K562 (cell line): ENCODE measurements around the gene ATAD3B. TPM values are rescaled to one million over a fixed set of nuclear protein-coding genes. Genes with fewer than 3 reads are reported as not detected.
A peak's percentile ranks its signal among the peaks of the same experiment; 100 is the strongest.

Experiments
- CBX1 ChIP-seq: sonication (generic); IDR thresholded peaks from 2 replicates; pipeline ENCODE4 v1.6.1; 2016; ENCODE audit warnings: antibody characterized with exemption, low read depth, mild to moderate bottlenecking
- E2F1 ChIP-seq: sonication (generic); formaldehyde crosslinking; IDR thresholded peaks from 2 replicates; pipeline ENCODE4 v1.8.1; 2023; ENCODE audit warnings: mild to moderate bottlenecking, missing genetic modification reagents, moderate library complexity
- E2F6 ChIP-seq, 2 experiments: IDR thresholded peaks; 2 replicates each; pipeline ENCODE4 v1.6.1; 2011; ENCODE audit warnings: borderline replicate concordance in 1 of 2, control low read depth in 1 of 2, low read depth in 1 of 2, low read length in 1 of 2, mild to moderate bottlenecking in 1 of 2, mixed read lengths in 1 of 2, moderate library complexity in 1 of 2; ENCODE audit not compliant: insufficient read depth in 1 of 2, insufficient read length in 1 of 2, poor library complexity in 1 of 2, severe bottlenecking in 1 of 2; ENCODE audit errors: extremely low read depth in 1 of 2
- HDAC2 ChIP-seq: fragments of 450-650 bp; IDR thresholded peaks from 2 replicates; pipeline ENCODE4 v1.6.1; 2016; ENCODE audit warnings: mild to moderate bottlenecking
- MAZ ChIP-seq, 2 experiments: fragments of 450-650 bp in 1 of 2; sonication (generic) in 1 of 2; formaldehyde crosslinking; IDR thresholded peaks in 1 of 2; conservative IDR thresholded peaks in 1 of 2; 2 replicates each; pipeline versions ENCODE4 v1.4.0 to v1.5.0; 2020; ENCODE audit warnings: mild to moderate bottlenecking in 1 of 2, missing genetic modification reagents in 1 of 2
- POLR2G ChIP-seq: fragments of 200-400 bp; formaldehyde crosslinking; IDR thresholded peaks from 2 replicates; pipeline ENCODE4 v1.6.1; 2017; ENCODE audit warnings: low read depth, mild to moderate bottlenecking, antibody characterized with exemption, low read length, moderate library complexity
- POLR2H ChIP-seq: IDR thresholded peaks from 2 replicates; pipeline ENCODE4 v1.6.1; 2016; ENCODE audit warnings: missing genetic modification characterization, low read depth, mild to moderate bottlenecking, control low read depth, missing compliant biosample characterization, moderate library complexity
- PURB ChIP-seq: sonication (generic); formaldehyde crosslinking; IDR thresholded peaks from 2 replicates; pipeline ENCODE4 v1.9.0; 2021; ENCODE audit warnings: low read depth, mild to moderate bottlenecking, missing genetic modification reagents
- SAFB ChIP-seq: fragments of 200-400 bp; formaldehyde crosslinking; IDR thresholded peaks from 2 replicates; pipeline ENCODE4 v1.6.1; 2017; ENCODE audit warnings: low read depth, low read length, borderline replicate concordance
- ZBTB7A ChIP-seq: IDR thresholded peaks from 2 replicates; pipeline ENCODE4 v1.6.1; 2011; ENCODE audit warnings: low read depth, mild to moderate bottlenecking, low read length, moderate library complexity, borderline replicate concordance; ENCODE audit not compliant: control insufficient read depth
- ZNF263 ChIP-seq: sonication (generic); formaldehyde crosslinking; IDR thresholded peaks from 2 replicates; pipeline ENCODE4 v1.8.0; 2022; ENCODE audit warnings: mild to moderate bottlenecking, missing genetic modification reagents, borderline replicate concordance
- ZNF780A ChIP-seq: fragments of 250-450 bp; sonication (Bioruptor Pico); IDR thresholded peaks from 2 replicates; pipeline ENCODE4 v1.5.0; 2021; ENCODE audit warnings: mild to moderate bottlenecking
- polyA plus RNA-seq, 8 experiments: library from polyadenylated mRNA; depleted of rRNA in 4 of 8; stranded (reverse) in 5 of 8; unstranded in 3 of 8; fragments of >200 nt; fragmentation: Nextera tagmentation in 2 of 8; fragmentation: Illumina TruSeq in 1 of 8; extraction: Ambion mirVana in 2 of 8; extraction: Trizol in 1 of 8; gene quantifications; 2 replicates each; pipeline versions ENCODE4 v1.2.1 to v1.2.3, GENCODE V29; 2011 to 2014; ENCODE audit warnings: inconsistent platforms in 1 of 8, missing spikeins in 1 of 8
- total RNA-seq, 7 experiments: library from RNA; depleted of rRNA in 6 of 7; stranded (reverse); fragments of >200 nt in 6 of 7; fragmentation: Illumina TruSeq in 2 of 7; extraction: Trizol in 2 of 7; gene quantifications; 2 replicates each; pipeline versions ENCODE4 v1.2.1 to v1.2.3, GENCODE V29; 2011 to 2021; ENCODE audit warnings: low replicate concordance in 1 of 7
- TF ChIP-seq, protein P1 (sequence below), 2 experiments: fragments of 450-650 bp; IDR thresholded peaks; 2 replicates each; pipeline ENCODE4 v1.6.1; 2016
- TF ChIP-seq, protein P2 (sequence below), 2 experiments: IDR thresholded peaks; 2 replicates each; pipeline ENCODE4 v1.6.1; 2012; ENCODE audit warnings: improper control_type of control experiment in 2 of 2, low read depth in 2 of 2, low read length in 2 of 2, borderline replicate concordance in 1 of 2
- TF ChIP-seq, protein P3 (sequence below): fragments of 250-450 bp; sonication (Bioruptor Pico); IDR thresholded peaks from 2 replicates; pipeline ENCODE4 v1.9.0; 2021; ENCODE audit warnings: mild to moderate bottlenecking, inconsistent platforms

Gene ATAD3B
- total and polyA plus RNA-seq, 9 of the 15 experiments (the other 6 are each of a cell fraction or from before 2014, with no cell fraction given), result 0.07 to 113 (median 27.7) TPM

DNA sequence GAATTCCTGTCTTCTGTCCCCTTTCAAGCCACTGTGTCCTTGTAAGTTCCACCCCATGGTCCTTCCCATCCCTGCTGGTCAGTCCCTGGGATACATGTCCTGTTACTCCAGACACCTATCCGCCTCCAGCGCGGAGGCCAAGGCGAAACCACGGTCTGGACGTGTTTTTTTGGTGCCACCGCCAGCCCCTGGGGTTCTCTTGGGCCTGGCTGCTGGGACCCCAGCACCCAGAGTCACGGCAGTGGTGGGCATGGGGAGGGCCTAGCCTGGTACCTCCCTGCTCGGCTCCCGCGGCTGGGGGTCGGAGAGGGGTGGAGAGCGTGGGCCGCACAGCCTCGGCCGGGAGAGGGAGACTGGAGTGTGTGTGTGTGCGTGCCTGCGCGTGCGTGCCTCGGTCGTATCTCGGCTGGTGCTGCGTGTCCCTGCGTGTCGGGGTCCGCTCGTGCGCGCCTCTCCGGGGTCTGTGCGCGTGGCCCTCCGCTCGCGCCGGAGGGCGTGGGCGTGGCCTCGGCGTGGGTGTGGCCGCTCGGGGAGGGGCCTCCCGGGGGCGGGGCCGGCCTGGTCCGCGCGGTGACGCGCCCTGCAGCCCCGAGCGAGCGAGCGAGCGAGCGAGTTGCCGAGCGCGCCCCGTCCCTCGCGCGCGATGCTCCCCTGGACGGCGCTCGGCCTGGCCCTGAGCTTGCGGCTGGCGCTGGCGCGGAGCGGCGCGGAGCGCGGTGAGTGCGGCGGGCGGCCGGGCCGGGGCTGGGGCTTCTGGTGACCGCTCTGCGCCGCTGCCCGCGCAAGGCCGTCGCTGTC, 36.3 kb upstream of the ATAD3B start, which contains the start of gene VWA1 (continued):
- no peak for TF ChIP-seq ZNF780A (CRISPR knock-in tag)
- TF ChIP-seq, protein P1, sequence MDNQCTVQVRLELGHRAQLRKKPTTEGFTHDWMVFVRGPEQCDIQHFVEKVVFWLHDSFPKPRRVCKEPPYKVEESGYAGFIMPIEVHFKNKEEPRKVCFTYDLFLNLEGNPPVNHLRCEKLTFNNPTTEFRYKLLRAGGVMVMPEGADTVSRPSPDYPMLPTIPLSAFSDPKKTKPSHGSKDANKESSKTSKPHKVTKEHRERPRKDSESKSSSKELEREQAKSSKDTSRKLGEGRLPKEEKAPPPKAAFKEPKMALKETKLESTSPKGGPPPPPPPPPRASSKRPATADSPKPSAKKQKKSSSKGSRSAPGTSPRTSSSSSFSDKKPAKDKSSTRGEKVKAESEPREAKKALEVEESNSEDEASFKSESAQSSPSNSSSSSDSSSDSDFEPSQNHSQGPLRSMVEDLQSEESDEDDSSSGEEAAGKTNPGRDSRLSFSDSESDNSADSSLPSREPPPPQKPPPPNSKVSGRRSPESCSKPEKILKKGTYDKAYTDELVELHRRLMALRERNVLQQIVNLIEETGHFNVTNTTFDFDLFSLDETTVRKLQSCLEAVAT (IDR thresholded peaks at IDR 0.05), result peak in 1 of 2 experiments; percentile 83; a peak in 1 of 4 replicates
- TF ChIP-seq, protein P2, sequence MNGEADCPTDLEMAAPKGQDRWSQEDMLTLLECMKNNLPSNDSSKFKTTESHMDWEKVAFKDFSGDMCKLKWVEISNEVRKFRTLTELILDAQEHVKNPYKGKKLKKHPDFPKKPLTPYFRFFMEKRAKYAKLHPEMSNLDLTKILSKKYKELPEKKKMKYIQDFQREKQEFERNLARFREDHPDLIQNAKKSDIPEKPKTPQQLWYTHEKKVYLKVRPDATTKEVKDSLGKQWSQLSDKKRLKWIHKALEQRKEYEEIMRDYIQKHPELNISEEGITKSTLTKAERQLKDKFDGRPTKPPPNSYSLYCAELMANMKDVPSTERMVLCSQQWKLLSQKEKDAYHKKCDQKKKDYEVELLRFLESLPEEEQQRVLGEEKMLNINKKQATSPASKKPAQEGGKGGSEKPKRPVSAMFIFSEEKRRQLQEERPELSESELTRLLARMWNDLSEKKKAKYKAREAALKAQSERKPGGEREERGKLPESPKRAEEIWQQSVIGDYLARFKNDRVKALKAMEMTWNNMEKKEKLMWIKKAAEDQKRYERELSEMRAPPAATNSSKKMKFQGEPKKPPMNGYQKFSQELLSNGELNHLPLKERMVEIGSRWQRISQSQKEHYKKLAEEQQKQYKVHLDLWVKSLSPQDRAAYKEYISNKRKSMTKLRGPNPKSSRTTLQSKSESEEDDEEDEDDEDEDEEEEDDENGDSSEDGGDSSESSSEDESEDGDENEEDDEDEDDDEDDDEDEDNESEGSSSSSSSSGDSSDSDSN (IDR thresholded peaks at IDR 0.05; ENCODE audit: borderline replicate concordance in 1 of 2, low read depth in 2 of 2, low read length in 2 of 2), result peak; percentile 62 to 80; a peak in 2 of 4 replicates
- TF ChIP-seq POLR2H (tag), result no peak
- TF ChIP-seq POLR2G, result peak; percentile 74
- TF ChIP-seq CBX1, result 0 out of 2 replicates have a peak, but pooled peaks have one; percentile 37
- TF ChIP-seq ZNF263 (CRISPR knock-in tag), result no peak
- peak; percentile 68 for TF ChIP-seq SAFB
- peak; percentile 65 to 83 for TF ChIP-seq E2F6 (IDR thresholded peaks at IDR 0.05; ENCODE audit: borderline replicate concordance in 1 of 2, extremely low read depth in 1 of 2, insufficient read depth in 1 of 2, insufficient read length in 1 of 2, low read depth in 1 of 2, low read length in 1 of 2, poor library complexity in 1 of 2, severe bottlenecking in 1 of 2)
- TF ChIP-seq ZBTB7A, result peak; percentile 85; the same call in 1 of the 2 replicates
- no peak for TF ChIP-seq PURB (CRISPR knock-in tag)
- 0 out of 2 replicates have a peak, but pooled peaks have one; percentile 24 for TF ChIP-seq HDAC2
- TF ChIP-seq MAZ (CRISPR knock-in tag; conservative IDR thresholded peaks at IDR 0.05 in 1 of 2, IDR thresholded peaks at IDR 0.05 in 1 of 2), result peak; percentile 29 to 56; a peak in 2 of 4 replicates
- peak; percentile 36; the same call in 1 of the 2 replicates for TF ChIP-seq E2F1 (CRISPR knock-in tag)
- TF ChIP-seq, protein P3, sequence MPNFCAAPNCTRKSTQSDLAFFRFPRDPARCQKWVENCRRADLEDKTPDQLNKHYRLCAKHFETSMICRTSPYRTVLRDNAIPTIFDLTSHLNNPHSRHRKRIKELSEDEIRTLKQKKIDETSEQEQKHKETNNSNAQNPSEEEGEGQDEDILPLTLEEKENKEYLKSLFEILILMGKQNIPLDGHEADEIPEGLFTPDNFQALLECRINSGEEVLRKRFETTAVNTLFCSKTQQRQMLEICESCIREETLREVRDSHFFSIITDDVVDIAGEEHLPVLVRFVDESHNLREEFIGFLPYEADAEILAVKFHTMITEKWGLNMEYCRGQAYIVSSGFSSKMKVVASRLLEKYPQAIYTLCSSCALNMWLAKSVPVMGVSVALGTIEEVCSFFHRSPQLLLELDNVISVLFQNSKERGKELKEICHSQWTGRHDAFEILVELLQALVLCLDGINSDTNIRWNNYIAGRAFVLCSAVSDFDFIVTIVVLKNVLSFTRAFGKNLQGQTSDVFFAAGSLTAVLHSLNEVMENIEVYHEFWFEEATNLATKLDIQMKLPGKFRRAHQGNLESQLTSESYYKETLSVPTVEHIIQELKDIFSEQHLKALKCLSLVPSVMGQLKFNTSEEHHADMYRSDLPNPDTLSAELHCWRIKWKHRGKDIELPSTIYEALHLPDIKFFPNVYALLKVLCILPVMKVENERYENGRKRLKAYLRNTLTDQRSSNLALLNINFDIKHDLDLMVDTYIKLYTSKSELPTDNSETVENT (CRISPR knock-in tag), result peak; percentile 45; the same call in 1 of the 2 replicates
